Right lobe of liver (tissue), 4 donors: ENCODE data around the gene WDR35.

ENCODE experiments used
- POLR2A ChIP-seq: fragments of 450-650 bp; IDR thresholded peaks from one replicate; pipeline ENCODE4 v1.6.1; 2017; ENCODE audit warnings: antibody characterized with exemption, mild to moderate bottlenecking
- TF ChIP-seq, protein P1 (sequence below), 4 donors: fragments of 200-600 bp in 3 of 4; fragments of 450-650 bp in 1 of 4; IDR thresholded peaks; one replicate each; pipeline versions ENCODE4 v1.5.1 to v1.8.0; 2016 to 2022; ENCODE audit warnings: antibody characterized with exemption in 4 of 4, mild to moderate bottlenecking in 2 of 4
- donor health status: DM: no; HTN: no; CAD: no.
- donor health status: DM: no; HTN: no; CAD: no.
- donor health status: DM: no; HTN: yes; CAD: no.

DNA sequence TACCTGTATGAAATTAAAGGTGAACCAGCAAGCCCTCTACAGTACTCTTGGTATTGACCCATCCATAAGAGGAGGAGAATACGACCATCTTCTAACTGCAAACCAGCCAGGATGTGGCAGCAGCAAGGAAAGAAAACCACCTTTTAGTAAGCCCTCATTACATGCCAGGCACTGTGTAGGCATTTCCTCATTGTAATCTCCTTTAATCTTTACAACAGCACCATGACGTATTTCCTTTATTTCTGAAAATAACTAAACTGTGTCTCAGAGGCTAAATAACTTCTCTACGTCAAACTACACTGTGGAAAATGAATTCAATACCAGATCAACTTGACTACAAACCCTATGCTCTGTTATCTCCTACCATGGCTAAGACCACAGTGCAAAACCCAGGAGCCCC is 18.2 kb downstream of the WDR35 start:
- TF ChIP-seq, protein P1, sequence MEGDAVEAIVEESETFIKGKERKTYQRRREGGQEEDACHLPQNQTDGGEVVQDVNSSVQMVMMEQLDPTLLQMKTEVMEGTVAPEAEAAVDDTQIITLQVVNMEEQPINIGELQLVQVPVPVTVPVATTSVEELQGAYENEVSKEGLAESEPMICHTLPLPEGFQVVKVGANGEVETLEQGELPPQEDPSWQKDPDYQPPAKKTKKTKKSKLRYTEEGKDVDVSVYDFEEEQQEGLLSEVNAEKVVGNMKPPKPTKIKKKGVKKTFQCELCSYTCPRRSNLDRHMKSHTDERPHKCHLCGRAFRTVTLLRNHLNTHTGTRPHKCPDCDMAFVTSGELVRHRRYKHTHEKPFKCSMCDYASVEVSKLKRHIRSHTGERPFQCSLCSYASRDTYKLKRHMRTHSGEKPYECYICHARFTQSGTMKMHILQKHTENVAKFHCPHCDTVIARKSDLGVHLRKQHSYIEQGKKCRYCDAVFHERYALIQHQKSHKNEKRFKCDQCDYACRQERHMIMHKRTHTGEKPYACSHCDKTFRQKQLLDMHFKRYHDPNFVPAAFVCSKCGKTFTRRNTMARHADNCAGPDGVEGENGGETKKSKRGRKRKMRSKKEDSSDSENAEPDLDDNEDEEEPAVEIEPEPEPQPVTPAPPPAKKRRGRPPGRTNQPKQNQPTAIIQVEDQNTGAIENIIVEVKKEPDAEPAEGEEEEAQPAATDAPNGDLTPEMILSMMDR (IDR thresholded peaks at IDR 0.05), result no peak
- no peak for TF ChIP-seq POLR2A
